Erythroblast (primary cell): ENCODE results near the gene KLF4.

Experiments
- GATA1 ChIP-seq: IDR thresholded peaks from 2 replicates; pipeline ENCODE4 v1.6.1; 2011; ENCODE audit warnings: low read depth, mild to moderate bottlenecking, control low read depth, low read length, moderate library complexity
- POLR2A ChIP-seq: IDR thresholded peaks from 2 replicates; pipeline ENCODE4 v1.6.1; 2011; ENCODE audit warnings: mild to moderate bottlenecking, low read length

DNA sequence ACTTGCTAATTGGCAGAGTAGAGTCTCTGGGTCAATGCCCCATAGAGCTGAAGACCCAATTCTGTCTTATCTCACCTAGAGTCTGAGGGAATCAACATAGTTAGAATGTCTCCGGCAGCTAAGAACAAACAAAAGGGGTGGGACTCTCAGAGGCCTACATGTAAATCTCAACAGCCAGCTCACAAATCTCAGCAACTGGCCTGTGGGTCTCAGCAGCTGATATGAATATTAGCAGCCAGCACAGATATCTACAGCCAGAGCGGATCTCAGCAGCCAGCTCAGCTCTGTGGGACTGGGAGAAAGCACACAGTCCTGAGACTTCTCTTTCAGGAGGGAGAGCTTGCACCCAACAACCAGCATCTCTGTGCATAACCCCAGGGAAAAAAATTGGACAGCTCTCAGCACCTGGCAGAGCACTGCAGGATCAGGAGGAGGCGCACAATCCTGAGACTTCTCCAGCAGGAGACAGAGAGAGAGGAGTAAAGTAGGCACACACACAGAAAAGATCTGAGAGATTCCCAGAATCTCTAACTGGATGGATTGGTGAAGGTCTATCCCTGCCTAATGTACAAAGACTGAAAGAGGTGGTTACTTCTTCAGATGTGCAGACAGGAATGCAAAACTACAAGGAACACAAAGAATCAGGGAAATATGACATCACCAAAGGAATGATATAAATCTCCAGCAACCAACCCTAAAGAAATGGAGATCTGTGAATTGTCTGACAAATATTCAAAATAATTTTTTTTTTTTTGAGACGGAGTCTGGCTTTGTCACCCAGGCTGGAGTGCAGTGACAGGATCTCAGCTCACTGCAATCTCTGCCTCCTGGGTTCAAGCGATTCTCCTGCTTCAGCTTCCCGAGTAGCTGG lies 29.2 kb downstream of the KLF4 start:
- TF ChIP-seq POLR2A: no peak
- no peak for TF ChIP-seq GATA1
